Thyroid gland (tissue), 4 donors: ENCODE results near the gene UNC119. TPM values are rescaled to one million over a fixed set of nuclear protein-coding genes. Genes with fewer than 3 reads are reported as not detected.

Experiments used
- DNase-seq, 2 donors: peaks; one replicate each; pipeline ENCODE4 v3.0.0-alpha.2; 2019
- H3K27ac ChIP-seq, 3 donors: fragments of 200-600 bp; sonication (generic); 1 replicate in 2 of 3; 2 replicates in 1 of 3; pipeline ENCODE4 v1.5.1; 2016 to 2019; ENCODE audit warnings: mild to moderate bottlenecking in 1 of 3, moderate library complexity in 1 of 3
- H3K27me3 ChIP-seq: fragments of 200-600 bp; sonication (generic); one replicate; pipeline ENCODE4 v1.5.1; 2019
- H3K36me3 ChIP-seq, 2 donors: fragments of 200-600 bp; sonication (generic); one replicate each; pipeline ENCODE4 v1.5.1; 2016 to 2019
- H3K4me1 ChIP-seq, 2 donors: fragments of 200-600 bp; sonication (generic); one replicate each; pipeline ENCODE4 v1.5.1; 2017 to 2019
- H3K4me3 ChIP-seq, 3 donors: fragments of 200-600 bp; sonication (generic); replicated peaks in 1 of 3; 1 replicate in 2 of 3; 2 replicates in 1 of 3; pipeline ENCODE4 v1.5.1; 2016; ENCODE audit warnings: mild to moderate bottlenecking in 1 of 3
- H3K9me3 ChIP-seq: fragments of 200-600 bp; sonication (generic); one replicate; pipeline ENCODE4 v1.5.1; 2017
- POLR2A ChIP-seq, 2 donors: fragments of 450-650 bp; IDR thresholded peaks; one replicate each; pipeline ENCODE4 v1.6.1; 2017; ENCODE audit warnings: antibody characterized with exemption in 2 of 2, mild to moderate bottlenecking in 2 of 2, moderate library complexity in 1 of 2
- WGBS, 2 donors: methylation state at CpG; one replicate each; pipeline ENCODE4 v1.1.5; 2017; 5-methylcytosine and 5-hydroxymethylcytosine counted together
- intact Hi-C: fragments of 100-400 bp; cut with DNase I; formaldehyde crosslinking; loops from one replicate; pipeline ENCODE4 v1.15.1; 2023
- total RNA-seq, 4 donors: library from RNA; depleted of rRNA; stranded (reverse); fragments of >200 nt; gene quantifications; one replicate each; pipeline ENCODE4 v1.2.3, GENCODE V29; 2016
- TF ChIP-seq, protein P1 (sequence below), 6 experiments: fragments of 200-600 bp in 3 of 6; fragments of 450-650 bp in 3 of 6; sonication (generic) in 3 of 6; IDR thresholded peaks; one replicate each; pipeline ENCODE4 v1.5.1; 2016 to 2019; ENCODE audit warnings: antibody characterized with exemption in 6 of 6, mild to moderate bottlenecking in 2 of 6, inconsistent platforms in 1 of 6, moderate library complexity in 1 of 6

UNC119 gene
- total RNA-seq, 4 donors from 2014 or later: 29.8 to 43.9 (median 36.0) TPM

DNA sequence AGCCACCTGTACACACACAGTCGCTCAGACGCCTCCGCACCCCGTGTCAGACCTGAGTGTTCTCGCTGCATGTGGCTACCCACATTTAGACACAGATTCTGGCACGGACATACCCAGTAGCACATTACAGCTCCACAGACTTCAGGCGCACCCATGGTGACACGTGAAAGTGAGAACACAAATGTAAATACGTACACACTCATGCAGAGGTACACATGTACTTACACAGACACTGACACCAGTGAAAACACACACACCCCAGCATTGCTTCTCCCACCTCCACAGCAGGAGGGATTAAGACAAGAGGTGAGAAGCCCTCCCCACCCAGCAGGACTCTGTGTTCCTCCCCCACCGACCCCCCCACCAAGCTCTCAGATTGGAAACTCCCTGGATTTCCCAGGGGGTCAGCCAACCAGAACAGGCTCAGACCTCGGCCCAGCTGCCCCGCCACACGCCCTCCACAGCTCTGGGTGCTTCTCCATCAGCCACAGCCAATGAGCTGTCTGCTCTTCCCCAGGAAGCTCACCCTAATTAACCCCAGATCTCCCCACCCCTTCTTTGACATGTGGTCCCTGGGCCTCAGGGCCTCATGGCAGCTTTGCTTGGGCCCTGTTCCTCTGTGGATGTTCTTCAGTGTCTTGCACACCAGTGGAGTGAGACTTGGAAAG, 51.6 kb downstream of the UNC119 start:
- whole genome bisulfite sequencing, 2 donors: 45 to 49% methylated on average over 11 to 13 of the region's 13 CpGs
- intact Hi-C loops: no loop called here
- peak; percentile 46 to 54 for DNase-seq
- no peaks in the 10 kb centered on the region for H3K9me3 ChIP-seq
- no peak overlapping the region for H3K27ac ChIP-seq
- no peaks in the 10 kb centered on the region for H3K36me3 ChIP-seq
- H3K27me3 ChIP-seq: no peaks in the 10 kb centered on the region
- no peak for TF ChIP-seq POLR2A (IDR thresholded peaks at IDR 0.05)
- TF ChIP-seq, protein P1, sequence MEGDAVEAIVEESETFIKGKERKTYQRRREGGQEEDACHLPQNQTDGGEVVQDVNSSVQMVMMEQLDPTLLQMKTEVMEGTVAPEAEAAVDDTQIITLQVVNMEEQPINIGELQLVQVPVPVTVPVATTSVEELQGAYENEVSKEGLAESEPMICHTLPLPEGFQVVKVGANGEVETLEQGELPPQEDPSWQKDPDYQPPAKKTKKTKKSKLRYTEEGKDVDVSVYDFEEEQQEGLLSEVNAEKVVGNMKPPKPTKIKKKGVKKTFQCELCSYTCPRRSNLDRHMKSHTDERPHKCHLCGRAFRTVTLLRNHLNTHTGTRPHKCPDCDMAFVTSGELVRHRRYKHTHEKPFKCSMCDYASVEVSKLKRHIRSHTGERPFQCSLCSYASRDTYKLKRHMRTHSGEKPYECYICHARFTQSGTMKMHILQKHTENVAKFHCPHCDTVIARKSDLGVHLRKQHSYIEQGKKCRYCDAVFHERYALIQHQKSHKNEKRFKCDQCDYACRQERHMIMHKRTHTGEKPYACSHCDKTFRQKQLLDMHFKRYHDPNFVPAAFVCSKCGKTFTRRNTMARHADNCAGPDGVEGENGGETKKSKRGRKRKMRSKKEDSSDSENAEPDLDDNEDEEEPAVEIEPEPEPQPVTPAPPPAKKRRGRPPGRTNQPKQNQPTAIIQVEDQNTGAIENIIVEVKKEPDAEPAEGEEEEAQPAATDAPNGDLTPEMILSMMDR (IDR thresholded peaks at IDR 0.05): no peak
- H3K4me3 ChIP-seq: no peak overlapping the region
- H3K4me1 ChIP-seq: peaks cover 7 to 8% of the 10 kb centered on the region in 2 donors

DNA sequence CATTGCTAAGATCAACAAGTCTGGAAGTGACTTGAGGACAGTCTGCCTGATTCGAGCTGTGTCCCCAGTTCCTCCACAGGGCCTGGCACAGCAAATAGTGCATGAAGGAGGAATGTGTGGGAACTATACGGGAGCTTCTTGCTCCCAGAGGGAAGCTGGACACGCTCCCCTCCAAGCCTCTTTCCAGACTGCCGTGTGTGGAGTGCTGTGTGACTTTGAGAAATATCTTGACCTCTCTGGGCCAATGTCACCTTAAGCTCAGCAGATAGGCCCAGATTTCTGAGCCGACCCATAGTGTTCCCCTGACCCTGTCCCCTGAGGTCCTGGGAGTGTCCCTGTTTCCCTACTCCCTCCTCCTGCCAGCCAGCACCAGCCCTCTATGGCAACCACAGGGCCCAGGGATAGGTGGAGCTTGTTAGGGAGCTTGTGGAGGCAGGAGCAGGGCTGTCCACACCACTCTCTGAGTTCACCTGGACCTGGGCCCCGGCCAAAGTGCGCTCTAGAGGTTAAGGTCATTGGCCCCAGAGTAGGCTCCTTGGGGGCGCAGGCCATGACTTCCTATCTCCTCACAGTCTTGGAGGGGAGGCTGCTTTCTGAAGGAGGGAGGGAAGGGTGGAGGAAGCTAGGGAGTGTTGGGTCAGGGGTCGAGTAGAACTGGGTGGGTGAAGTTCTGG, 52.6 kb downstream of the UNC119 start:
- no peak for DNase-seq
- TF ChIP-seq POLR2A (IDR thresholded peaks at IDR 0.05): no peak
- TF ChIP-seq, protein P1 (IDR thresholded peaks at IDR 0.05): no peak
- WGBS, 2 donors: 73 to 83% methylated on average over 7 to 9 of the region's 9 CpGs
- Histone ChIP-seq H3K9me3 (no peaks in the 10 kb centered on the region), H3K27ac (no peak overlapping the region), H3K27me3 (no peaks in the 10 kb centered on the region), H3K4me1 (peaks cover 6 to 7% of the 10 kb centered on the region in 2 donors), H3K36me3 (no peaks in the 10 kb centered on the region), H3K4me3 (no peak overlapping the region)
- intact Hi-C loops: no loop called here

DNA sequence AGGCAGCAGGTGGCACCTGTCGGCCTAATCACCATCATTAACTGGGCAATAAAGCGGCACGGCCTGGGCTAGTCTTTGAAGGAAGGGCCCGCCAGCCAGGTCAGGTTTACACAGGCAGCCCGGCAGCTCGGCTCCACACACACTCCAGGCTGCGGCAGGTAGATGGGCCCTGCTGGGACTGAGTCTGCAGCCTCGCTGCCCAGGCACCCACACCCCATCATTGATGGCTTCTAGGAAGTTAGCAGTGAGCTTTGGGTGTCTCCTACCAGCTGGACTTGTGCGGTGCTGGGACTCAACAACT, 53.1 kb downstream of the UNC119 start:
- intact Hi-C loops: no loop called here
- TF ChIP-seq, protein P1 (IDR thresholded peaks at IDR 0.05): no peak
- no peak for TF ChIP-seq POLR2A (IDR thresholded peaks at IDR 0.05)
- Histone ChIP-seq H3K36me3 (no peaks in the 10 kb centered on the region), H3K27ac (no peak overlapping the region), H3K4me3 (no peak overlapping the region), H3K27me3 (no peaks in the 10 kb centered on the region), H3K4me1 (peaks cover 6 to 7% of the 10 kb centered on the region in 2 donors), H3K9me3 (no peaks in the 10 kb centered on the region)
- 90 to 94% methylated on average over 2 to 3 of the region's 9 CpGs for WGBS, 2 donors
- no peak for DNase-seq

DNA sequence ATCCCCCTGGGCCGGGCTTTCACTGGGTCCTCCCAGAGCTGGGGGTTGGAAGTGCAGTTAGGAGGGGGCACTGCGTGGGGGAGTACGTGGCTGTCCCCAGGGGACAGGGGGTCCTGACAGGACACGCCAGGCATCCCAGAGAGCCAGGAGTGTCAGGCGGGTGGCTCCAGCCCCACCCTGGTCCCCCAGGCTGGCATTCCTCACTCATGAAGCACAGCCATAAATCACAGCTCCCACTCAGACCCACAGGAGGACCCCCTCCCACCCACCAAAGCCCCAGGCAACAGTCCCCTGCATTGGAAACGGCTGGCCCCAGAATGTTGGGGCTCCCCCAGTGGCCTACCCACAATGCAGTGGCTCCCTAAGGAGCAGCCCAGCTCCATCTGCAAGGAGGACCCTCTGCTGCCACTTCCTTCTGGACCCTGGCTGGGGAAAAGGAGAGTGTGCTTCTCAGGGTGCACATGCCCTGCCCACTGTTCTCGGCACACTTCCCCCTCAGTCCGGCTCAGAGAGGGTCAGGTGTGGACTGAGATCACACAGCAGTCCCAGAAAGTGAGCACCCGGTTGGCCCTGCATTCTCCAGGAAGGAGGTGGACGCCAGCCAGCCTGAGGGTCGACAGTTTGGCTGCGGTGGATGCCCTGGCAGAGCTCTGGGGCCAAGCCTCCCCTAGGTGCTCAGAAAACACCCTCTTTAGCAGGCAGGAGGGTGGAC, 53.6 kb downstream of the UNC119 start:
- WGBS, 2 donors: 70 to 74% methylated on average over 10 to 11 of the region's 12 CpGs
- Histone ChIP-seq H3K4me1 (peaks cover 6 to 7% of the 10 kb centered on the region in 2 donors), H3K36me3 (no peaks in the 10 kb centered on the region), H3K4me3 (no peak overlapping the region), H3K27me3 (no peaks in the 10 kb centered on the region), H3K27ac (no peak overlapping the region), H3K9me3 (no peaks in the 10 kb centered on the region)
- TF ChIP-seq, protein P1 (IDR thresholded peaks at IDR 0.05): no peak
- no peak for TF ChIP-seq POLR2A (IDR thresholded peaks at IDR 0.05)
- no peak for DNase-seq
- intact Hi-C loops: no loop called here

DNA sequence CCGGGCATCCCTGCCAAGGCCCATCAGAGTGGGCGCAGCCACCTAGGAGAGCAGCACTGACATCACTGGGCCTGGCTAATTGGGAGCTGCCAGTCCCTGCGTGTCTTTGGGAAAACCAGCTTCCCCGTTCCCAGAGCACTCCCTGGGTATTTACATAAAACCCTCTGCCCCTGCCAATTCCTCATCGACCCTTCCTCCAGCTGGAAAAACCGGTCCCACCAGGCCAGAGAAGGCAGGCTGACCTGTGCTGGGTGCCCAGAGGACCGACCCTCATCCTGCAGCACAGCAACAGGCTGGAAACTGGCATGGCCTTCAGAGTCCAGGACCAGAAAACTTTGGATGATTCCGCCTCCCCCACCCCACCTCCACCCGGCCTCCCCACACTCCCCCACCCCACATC, 54.5 kb downstream of the UNC119 start:
- Histone ChIP-seq H3K4me1 (peaks cover 6 to 7% of the 10 kb centered on the region in 2 donors), H3K9me3 (no peaks in the 10 kb centered on the region), H3K27ac (no peak overlapping the region), H3K27me3 (no peaks in the 10 kb centered on the region), H3K4me3 (no peak overlapping the region), H3K36me3 (no peaks in the 10 kb centered on the region)
- DNase-seq: peak in 1 of 2 donors; percentile 38
- intact Hi-C loops: no loop called here
- WGBS, 2 donors: 24 to 37% methylated on average over 9 of the region's 9 CpGs
- TF ChIP-seq POLR2A (IDR thresholded peaks at IDR 0.05): no peak
- TF ChIP-seq, protein P1 (IDR thresholded peaks at IDR 0.05): no peak
